ENCODE data around the gene ST14. TPM values are rescaled to one million over a fixed set of nuclear protein-coding genes. Genes with fewer than 3 reads are reported as not detected.

The ST14 gene
- polyA plus RNA-seq, 1 donor (not counting 4 experiments of a cell fraction or from before 2014, with no cell fraction given): 45.8 TPM

GRCh38 chr11:130199792-130200191 lies 40.2 kb downstream of the ST14 start:
- no peak overlapping the region for H3K4me2 ChIP-seq (ENCODE audit: control insufficient read depth, extremely low read depth, insufficient read depth, low read depth, low read length)
- peaks cover 2% of the 10 kb centered on the region for H3K4me1 ChIP-seq (ENCODE audit: control insufficient read depth, extremely low read depth, insufficient read depth, low read length)
- DNase-seq (ENCODE audit: low read depth, low spot score) (no peak), FAIRE-seq (no peak)
- no peaks in the 10 kb centered on the region for H3K9me1 ChIP-seq (ENCODE audit: control insufficient read depth, extremely low read depth, insufficient read depth, low read length)
- H3K27me3 ChIP-seq (ENCODE audit: control insufficient read depth, extremely low read depth, insufficient read depth, low read length): no peaks in the 10 kb centered on the region
- dilution Hi-C loops (cut with MboI; ENCODE audit: extremely low pct_ligation_motif_present, low sequenced_read_pairs): no loop called here
- H4K20me1 ChIP-seq (ENCODE audit: control insufficient read depth, extremely low read depth, insufficient read depth, low read length): no peaks in the 10 kb centered on the region
- peaks cover 31 to 46% of the 10 kb centered on the region in 2 experiments for H3K36me3 ChIP-seq (ENCODE audit: control insufficient read depth in 2 of 2, extremely low read depth in 1 of 2, insufficient read depth in 2 of 2, low read length in 2 of 2)
- H2AFZ ChIP-seq (ENCODE audit: control insufficient read depth, low read length): no peak overlapping the region
- H3K9ac ChIP-seq (ENCODE audit: control insufficient read depth, extremely low read depth, insufficient read depth, low read length): no peak overlapping the region
- no peak for TF ChIP-seq EZH2 (IDR thresholded peaks at IDR 0.05; ENCODE audit: low read length)
- TF ChIP-seq, protein P1, sequence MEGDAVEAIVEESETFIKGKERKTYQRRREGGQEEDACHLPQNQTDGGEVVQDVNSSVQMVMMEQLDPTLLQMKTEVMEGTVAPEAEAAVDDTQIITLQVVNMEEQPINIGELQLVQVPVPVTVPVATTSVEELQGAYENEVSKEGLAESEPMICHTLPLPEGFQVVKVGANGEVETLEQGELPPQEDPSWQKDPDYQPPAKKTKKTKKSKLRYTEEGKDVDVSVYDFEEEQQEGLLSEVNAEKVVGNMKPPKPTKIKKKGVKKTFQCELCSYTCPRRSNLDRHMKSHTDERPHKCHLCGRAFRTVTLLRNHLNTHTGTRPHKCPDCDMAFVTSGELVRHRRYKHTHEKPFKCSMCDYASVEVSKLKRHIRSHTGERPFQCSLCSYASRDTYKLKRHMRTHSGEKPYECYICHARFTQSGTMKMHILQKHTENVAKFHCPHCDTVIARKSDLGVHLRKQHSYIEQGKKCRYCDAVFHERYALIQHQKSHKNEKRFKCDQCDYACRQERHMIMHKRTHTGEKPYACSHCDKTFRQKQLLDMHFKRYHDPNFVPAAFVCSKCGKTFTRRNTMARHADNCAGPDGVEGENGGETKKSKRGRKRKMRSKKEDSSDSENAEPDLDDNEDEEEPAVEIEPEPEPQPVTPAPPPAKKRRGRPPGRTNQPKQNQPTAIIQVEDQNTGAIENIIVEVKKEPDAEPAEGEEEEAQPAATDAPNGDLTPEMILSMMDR (optimal IDR thresholded peaks at IDR 0.05 in 1 of 3, IDR thresholded peaks at IDR 0.05 in 1 of 3, conservative IDR thresholded peaks at IDR 0.05 in 1 of 3; ENCODE audit: extremely low read depth in 1 of 3, insufficient read depth in 2 of 3, low read length in 3 of 3): no peak
- H3K79me2 ChIP-seq (ENCODE audit: control insufficient read depth, insufficient read depth, low read length): no peaks in the 10 kb centered on the region
- H3K27ac ChIP-seq (ENCODE audit: control insufficient read depth, insufficient read depth, low read length): no peak overlapping the region
- H3K4me3 ChIP-seq (ENCODE audit: control insufficient read depth in 2 of 3, extremely low read depth in 1 of 3, insufficient read depth in 2 of 3, low read depth in 1 of 3, low read length in 3 of 3): no peak overlapping the region
- H3K9me3 ChIP-seq (ENCODE audit: control insufficient read depth, low read depth, low read length): no peaks in the 10 kb centered on the region

DNA sequence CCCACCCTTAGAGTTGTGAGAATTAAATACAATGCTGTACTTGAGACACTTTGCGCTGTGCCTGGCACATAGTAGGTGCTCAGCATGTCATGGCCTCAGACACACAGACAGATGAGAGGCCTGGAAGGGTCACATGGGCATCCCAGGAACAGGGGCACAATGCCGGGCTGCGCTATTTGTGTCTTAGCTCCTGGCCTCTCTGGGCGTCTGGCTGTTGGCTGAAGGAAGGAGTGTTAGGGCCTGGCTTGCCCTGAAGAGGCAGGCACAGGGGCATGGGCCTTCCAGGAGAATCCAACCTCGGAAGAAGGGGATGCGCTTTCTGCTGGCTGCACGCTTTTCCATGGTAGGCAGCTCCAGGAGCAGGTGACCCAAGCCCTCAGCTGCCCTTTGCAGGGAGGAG lies 41.4 kb downstream of the ST14 start:
- H3K79me2 ChIP-seq (ENCODE audit: control insufficient read depth, insufficient read depth, low read length): no peaks in the 10 kb centered on the region
- H4K20me1 ChIP-seq (ENCODE audit: control insufficient read depth, extremely low read depth, insufficient read depth, low read length): no peaks in the 10 kb centered on the region
- H3K27ac ChIP-seq (ENCODE audit: control insufficient read depth, insufficient read depth, low read length): no peak overlapping the region
- H3K4me1 ChIP-seq (ENCODE audit: control insufficient read depth, extremely low read depth, insufficient read depth, low read length): peaks cover 2% of the 10 kb centered on the region
- H3K27me3 ChIP-seq (ENCODE audit: control insufficient read depth, extremely low read depth, insufficient read depth, low read length): no peaks in the 10 kb centered on the region
- dilution Hi-C loops (cut with MboI; ENCODE audit: extremely low pct_ligation_motif_present, low sequenced_read_pairs): no loop called here
- no peak overlapping the region for H3K4me3 ChIP-seq (ENCODE audit: control insufficient read depth in 2 of 3, extremely low read depth in 1 of 3, insufficient read depth in 2 of 3, low read depth in 1 of 3, low read length in 3 of 3)
- H3K9me1 ChIP-seq (ENCODE audit: control insufficient read depth, extremely low read depth, insufficient read depth, low read length): no peaks in the 10 kb centered on the region
- no peak for TF ChIP-seq EZH2 (IDR thresholded peaks at IDR 0.05; ENCODE audit: low read length)
- TF ChIP-seq, protein P1 (optimal IDR thresholded peaks at IDR 0.05 in 1 of 3, IDR thresholded peaks at IDR 0.05 in 1 of 3, conservative IDR thresholded peaks at IDR 0.05 in 1 of 3; ENCODE audit: extremely low read depth in 1 of 3, insufficient read depth in 2 of 3, low read length in 3 of 3): no peak
- no peak for DNase-seq (ENCODE audit: low read depth, low spot score)
- no peak overlapping the region for H3K4me2 ChIP-seq (ENCODE audit: control insufficient read depth, extremely low read depth, insufficient read depth, low read depth, low read length)
- H2AFZ ChIP-seq (ENCODE audit: control insufficient read depth, low read length): no peak overlapping the region
- H3K9ac ChIP-seq (ENCODE audit: control insufficient read depth, extremely low read depth, insufficient read depth, low read length): no peak overlapping the region
- no peak for FAIRE-seq
- no peaks in the 10 kb centered on the region for H3K9me3 ChIP-seq (ENCODE audit: control insufficient read depth, low read depth, low read length)
- peaks cover 26 to 46% of the 10 kb centered on the region in 2 experiments for H3K36me3 ChIP-seq (ENCODE audit: control insufficient read depth in 2 of 2, extremely low read depth in 1 of 2, insufficient read depth in 2 of 2, low read length in 2 of 2)

Data from keratinocyte (primary cell).